Skeletal muscle tissue (tissue), 4 donors: ENCODE results near the gene SLC7A14. TPM values are rescaled to one million over a fixed set of nuclear protein-coding genes. Genes with fewer than 3 reads are reported as not detected.

ENCODE experiments used
- H3K27ac ChIP-seq: one replicate; pipeline ENCODE4 v1.7.0; 2013; ENCODE audit warnings: mild to moderate bottlenecking, low read depth, low read length, inconsistent platforms
- H3K27me3 ChIP-seq, 3 donors: one replicate each; pipeline ENCODE4 v1.7.0; 2013; ENCODE audit warnings: low read length in 3 of 3; ENCODE audit not compliant: control insufficient read depth in 3 of 3, insufficient read depth in 3 of 3
- H3K36me3 ChIP-seq, 3 donors: one replicate each; pipeline ENCODE4 v1.7.0; 2013; ENCODE audit warnings: low read length in 3 of 3; ENCODE audit not compliant: control insufficient read depth in 3 of 3, insufficient read depth in 3 of 3
- H3K4me1 ChIP-seq, 3 donors: one replicate each; pipeline ENCODE4 v1.7.0; 2013; ENCODE audit warnings: low read length in 3 of 3, mild to moderate bottlenecking in 3 of 3; ENCODE audit not compliant: control insufficient read depth in 3 of 3, insufficient read depth in 3 of 3
- H3K4me3 ChIP-seq, 3 donors: one replicate each; pipeline ENCODE4 v1.7.0; 2013; ENCODE audit warnings: low read length in 3 of 3
- H3K9ac ChIP-seq, 3 donors: one replicate each; pipeline ENCODE4 v1.7.0; 2013; ENCODE audit warnings: low read length in 3 of 3, mild to moderate bottlenecking in 3 of 3, moderate library complexity in 2 of 3, low read depth in 1 of 3
- H3K9me3 ChIP-seq, 3 donors: one replicate each; pipeline ENCODE4 v1.7.0; 2013; ENCODE audit warnings: low read length in 3 of 3; ENCODE audit not compliant: control insufficient read depth in 3 of 3
- total RNA-seq: library from RNA; depleted of rRNA; stranded (reverse); fragments of >200 nt; gene quantifications from one replicate; pipeline ENCODE4 v1.2.3, GENCODE V29; 2014
- donor health status: Osteomylitis.

SLC7A14 gene
- total RNA-seq, 1 donor from 2014 or later: not detected

DNA sequence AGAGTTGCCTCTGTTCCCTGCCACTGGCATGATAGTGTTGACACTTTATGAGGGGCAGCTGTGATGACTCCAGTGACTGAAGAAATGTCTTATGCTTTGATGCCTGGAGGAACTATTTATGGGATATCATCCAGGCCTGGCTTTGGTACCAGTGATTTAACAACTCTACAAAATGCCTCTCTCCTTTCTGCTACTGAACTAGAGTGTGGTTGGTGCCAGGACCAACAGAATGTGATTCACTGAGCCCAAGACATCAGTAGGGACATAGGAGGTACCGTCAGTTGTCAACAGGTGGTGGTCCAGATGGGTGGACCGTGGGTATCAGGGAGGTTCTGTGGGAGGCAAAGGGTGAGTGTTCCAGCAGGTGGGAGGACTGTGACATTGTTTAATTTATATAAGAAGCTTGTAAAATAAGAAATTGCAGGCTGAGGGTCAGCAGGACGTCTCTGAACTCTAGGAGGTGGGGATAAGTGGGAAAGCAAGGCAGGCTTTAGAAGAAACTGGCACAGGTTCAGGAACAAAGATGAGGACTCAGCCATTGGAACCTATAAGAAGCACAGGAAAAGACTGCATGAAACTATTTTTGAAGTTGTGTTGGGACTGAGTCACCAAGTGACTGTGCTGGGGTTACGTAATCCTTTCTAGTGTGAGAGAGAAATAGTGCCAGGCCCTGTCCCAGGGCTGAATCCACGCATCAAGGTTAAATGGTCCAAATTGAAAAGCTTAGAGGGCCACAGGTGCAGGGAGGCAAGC, 28.5 kb upstream of the SLC7A14 start:
- H3K36me3 ChIP-seq: no peaks in the 10 kb centered on the region
- no peak overlapping the region for H3K27ac ChIP-seq
- peaks cover 0 to 7% (median 6%) of the 10 kb centered on the region in 3 donors for H3K4me1 ChIP-seq
- H3K4me3 ChIP-seq: no peak overlapping the region
- no peak overlapping the region for H3K9ac ChIP-seq
- H3K27me3 ChIP-seq: no peaks in the 10 kb centered on the region
- H3K9me3 ChIP-seq: no peaks in the 10 kb centered on the region

DNA sequence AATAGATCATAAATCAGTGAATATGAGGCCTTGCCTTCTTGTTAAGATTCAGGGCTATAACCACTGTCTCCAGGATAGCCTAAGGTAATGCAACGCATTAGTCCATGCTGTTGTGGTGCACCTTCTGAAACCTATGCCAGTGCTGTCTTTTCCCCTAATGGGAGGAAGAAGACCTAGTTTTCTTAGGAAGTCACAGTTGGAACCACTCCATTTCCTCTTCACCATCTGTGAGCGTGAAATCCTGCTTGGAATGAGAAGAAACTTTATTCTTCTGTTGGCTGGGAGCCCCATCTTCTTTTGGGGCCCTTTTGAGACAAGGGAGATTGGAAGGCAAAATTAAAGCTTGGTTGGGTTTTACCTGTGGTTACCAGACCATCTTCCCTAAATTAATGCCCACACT, 25.9 kb upstream of the SLC7A14 start:
- Histone ChIP-seq H3K27ac (no peak overlapping the region), H3K27me3 (no peaks in the 10 kb centered on the region), H3K9me3 (no peaks in the 10 kb centered on the region), H3K9ac (no peak overlapping the region), H3K36me3 (no peaks in the 10 kb centered on the region), H3K4me1 (peaks cover 0 to 7% (median 6%) of the 10 kb centered on the region in 3 donors), H3K4me3 (no peak overlapping the region)

DNA sequence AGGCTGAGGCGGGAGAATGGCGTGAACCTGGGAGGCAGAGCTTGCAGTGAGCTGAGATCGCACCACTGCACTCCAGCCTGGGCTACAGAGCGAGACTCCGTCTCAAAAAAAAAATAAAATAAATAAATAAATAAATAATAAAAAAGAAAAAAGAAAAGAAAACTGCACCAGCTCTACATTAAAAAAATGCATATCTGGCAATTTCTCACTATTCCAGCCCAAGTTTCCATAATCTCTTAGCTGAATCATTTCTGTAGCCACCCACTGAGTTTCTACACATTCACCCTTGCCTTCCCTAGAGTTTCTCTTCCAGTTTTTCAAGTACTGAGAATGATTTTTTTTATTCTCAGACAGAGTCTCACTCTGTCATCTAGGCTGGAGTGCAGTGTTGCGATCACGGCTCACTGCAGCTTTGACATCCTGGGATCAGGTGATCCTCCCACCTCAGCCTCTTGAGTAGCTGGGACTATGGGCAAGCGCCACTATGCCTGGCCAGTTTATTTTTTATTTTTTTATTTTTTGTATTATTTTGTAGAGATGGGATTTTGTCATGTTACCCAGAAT, 24.5 kb upstream of the SLC7A14 start:
- Histone ChIP-seq H3K9me3 (no peaks in the 10 kb centered on the region), H3K27ac (no peak overlapping the region), H3K36me3 (no peaks in the 10 kb centered on the region), H3K4me1 (peaks cover 0 to 7% (median 6%) of the 10 kb centered on the region in 3 donors), H3K27me3 (no peaks in the 10 kb centered on the region), H3K9ac (no peak overlapping the region), H3K4me3 (no peak overlapping the region)

DNA sequence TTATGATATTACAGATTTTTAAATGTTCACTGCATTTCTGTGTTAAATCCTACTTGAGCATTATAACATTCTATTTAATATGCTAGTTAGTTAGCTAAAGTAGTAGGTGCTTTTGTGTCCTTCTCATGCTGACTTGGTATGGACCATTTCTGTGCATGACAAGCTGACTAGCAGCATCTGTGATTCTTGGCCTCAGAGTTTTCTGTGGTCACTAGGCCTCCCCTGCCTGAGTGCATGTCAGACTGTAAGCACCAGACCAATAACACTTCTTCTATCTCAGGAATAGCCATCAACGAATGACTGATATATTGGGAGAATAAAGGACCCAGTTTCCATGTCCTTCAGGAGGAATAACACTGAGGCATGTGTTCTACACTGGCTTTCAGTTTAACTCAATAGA, 22.6 kb upstream of the SLC7A14 start:
- H3K36me3 ChIP-seq: no peaks in the 10 kb centered on the region
- no peak overlapping the region for H3K27ac ChIP-seq
- H3K9ac ChIP-seq: no peak overlapping the region

DNA sequence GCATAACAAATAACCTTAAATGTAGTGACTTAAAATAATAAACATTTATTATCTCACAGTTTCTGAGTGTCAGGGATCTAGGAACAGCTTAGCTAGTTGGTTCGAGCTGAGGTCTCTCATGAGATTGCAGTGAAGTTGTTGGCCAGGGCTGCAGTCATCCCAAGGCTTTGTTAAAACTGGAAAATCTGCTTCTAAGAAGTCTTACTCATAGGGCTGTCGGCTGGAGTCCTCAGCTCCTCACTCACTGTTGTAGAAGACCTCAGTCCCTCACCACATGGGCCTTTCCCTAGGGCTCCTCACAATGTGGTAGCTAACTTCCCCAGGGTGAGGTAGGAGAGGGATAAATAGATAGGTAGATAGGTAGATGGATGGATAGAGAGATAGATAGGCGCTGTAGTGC, 20.8 kb upstream of the SLC7A14 start:
- Histone ChIP-seq H3K4me3 (no peak overlapping the region), H3K27me3 (no peaks in the 10 kb centered on the region), H3K9me3 (no peaks in the 10 kb centered on the region), H3K9ac (no peak overlapping the region), H3K4me1 (no peaks in the 10 kb centered on the region), H3K27ac (no peak overlapping the region), H3K36me3 (no peaks in the 10 kb centered on the region)

More for the DNA sequence above, 22.6 kb upstream of the SLC7A14 start:
- Histone ChIP-seq H3K27me3 (no peaks in the 10 kb centered on the region), H3K9me3 (no peaks in the 10 kb centered on the region), H3K4me3 (no peak overlapping the region), H3K4me1 (no peaks in the 10 kb centered on the region)

DNA sequence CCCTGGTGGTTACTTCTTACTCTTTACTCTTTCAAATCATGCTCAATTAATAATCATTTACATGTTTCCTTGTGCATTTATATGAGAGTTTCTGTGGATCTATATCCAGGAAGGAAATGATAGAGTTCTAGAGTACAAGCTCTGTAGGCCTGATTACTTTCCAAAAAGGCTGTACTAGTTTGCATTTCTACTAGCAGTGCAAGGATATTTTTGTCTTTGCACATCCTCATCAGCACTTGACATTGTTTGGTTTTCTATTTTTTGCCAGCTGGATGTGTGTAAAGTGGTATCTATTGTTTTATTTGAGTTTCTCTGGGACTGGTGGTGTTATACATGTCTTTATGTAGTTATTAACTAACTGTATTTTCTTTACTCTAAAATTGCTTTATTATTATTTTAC, 19.6 kb upstream of the SLC7A14 start:
- Histone ChIP-seq H3K27me3 (no peaks in the 10 kb centered on the region), H3K27ac (no peak overlapping the region), H3K36me3 (no peaks in the 10 kb centered on the region), H3K9me3 (no peaks in the 10 kb centered on the region), H3K4me3 (no peak overlapping the region), H3K9ac (no peak overlapping the region), H3K4me1 (no peaks in the 10 kb centered on the region)

DNA sequence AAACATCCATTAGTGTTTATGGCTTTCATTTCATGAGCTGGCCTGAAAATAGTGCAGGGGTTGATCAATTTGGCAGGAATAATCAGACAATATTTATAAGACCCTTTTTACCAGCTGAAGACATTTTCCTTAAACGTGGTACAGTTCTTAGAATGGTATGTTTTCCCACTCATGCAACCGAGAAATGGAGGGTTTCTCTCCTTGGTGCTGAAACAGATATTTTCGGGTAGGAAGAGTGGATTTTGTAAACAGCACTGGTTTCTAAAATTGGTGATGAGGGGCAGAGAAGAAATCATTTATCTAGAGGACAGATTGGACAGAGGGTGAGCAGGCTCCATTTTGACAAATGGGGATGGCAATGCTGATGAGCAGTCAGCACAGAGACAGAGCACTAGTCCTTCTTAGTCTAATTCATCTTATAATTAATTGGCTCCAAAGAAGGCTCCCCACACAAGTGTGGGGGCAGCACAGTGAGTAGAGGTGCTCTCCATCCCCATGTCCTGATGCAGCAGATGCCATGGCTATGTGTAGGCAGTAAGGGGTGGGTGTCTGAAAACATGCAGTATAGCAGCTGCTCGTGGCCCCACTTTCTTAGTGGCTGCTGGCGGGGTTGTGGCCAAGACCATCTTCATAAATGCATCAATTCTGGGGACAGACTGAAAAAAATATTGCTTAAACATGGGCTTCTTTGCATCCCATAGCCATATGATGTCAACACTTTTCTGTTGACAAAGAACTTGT, 18.1 kb upstream of the SLC7A14 start:
- Histone ChIP-seq H3K9ac (no peak overlapping the region), H3K27me3 (no peaks in the 10 kb centered on the region), H3K36me3 (no peaks in the 10 kb centered on the region), H3K4me3 (no peak overlapping the region), H3K27ac (no peak overlapping the region), H3K9me3 (no peaks in the 10 kb centered on the region), H3K4me1 (no peaks in the 10 kb centered on the region)

DNA sequence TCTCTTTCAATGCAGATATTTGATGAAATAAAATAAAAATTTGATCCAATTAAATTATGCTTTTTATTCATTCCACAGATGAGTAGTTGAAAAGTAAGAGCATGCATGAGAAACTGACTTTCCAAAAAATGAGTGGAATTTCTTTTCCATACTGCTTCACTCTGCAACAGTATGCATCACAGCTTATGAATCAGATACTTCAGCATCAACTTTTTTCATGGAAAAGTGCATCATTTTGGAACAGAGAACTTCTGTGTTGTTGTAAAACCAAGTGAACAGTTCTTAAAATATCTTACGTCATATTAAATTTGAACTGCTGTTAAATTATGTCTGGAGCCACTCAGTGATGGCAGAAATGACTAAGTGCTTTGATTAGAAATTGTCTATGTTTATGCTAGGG, 16.7 kb upstream of the SLC7A14 start:
- H3K27me3 ChIP-seq: no peaks in the 10 kb centered on the region
- H3K4me1 ChIP-seq: no peaks in the 10 kb centered on the region
- no peak overlapping the region for H3K4me3 ChIP-seq
- H3K9me3 ChIP-seq: no peaks in the 10 kb centered on the region
- H3K27ac ChIP-seq: no peak overlapping the region
- no peaks in the 10 kb centered on the region for H3K36me3 ChIP-seq
- no peak overlapping the region for H3K9ac ChIP-seq

DNA sequence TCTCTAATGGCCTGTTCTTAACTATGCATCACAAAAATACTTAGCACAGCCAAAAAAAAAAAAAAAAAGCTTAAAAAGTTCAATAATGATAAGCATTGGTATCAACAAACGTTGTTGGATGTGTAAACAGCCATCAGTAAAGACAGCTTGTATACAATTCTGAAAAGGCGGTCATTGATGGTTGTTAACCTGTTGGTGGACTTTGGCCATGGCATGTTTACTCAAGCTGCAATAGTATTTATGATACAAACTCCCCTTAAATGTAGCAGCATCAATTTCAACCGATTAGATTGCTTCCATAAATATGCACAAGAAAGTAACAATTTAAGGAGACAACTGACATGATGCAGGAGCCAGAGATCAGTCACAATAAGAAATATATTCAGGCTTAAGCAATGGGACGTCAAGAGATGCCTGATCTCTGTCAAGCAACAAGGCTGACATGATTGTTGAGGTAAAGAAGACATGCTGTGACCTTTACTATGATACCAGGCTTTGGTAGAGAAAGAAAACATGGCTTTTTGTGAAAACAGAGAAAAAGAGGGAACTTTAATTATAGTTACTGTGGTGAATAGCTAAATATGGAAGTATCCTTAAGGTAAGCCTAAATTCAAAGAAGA, 14.2 kb upstream of the SLC7A14 start:
- H3K9ac ChIP-seq: no peak overlapping the region
- no peak overlapping the region for H3K4me3 ChIP-seq
- H3K4me1 ChIP-seq: no peaks in the 10 kb centered on the region
- H3K9me3 ChIP-seq: no peaks in the 10 kb centered on the region
- no peaks in the 10 kb centered on the region for H3K27me3 ChIP-seq
- H3K27ac ChIP-seq: no peak overlapping the region
- no peaks in the 10 kb centered on the region for H3K36me3 ChIP-seq

DNA sequence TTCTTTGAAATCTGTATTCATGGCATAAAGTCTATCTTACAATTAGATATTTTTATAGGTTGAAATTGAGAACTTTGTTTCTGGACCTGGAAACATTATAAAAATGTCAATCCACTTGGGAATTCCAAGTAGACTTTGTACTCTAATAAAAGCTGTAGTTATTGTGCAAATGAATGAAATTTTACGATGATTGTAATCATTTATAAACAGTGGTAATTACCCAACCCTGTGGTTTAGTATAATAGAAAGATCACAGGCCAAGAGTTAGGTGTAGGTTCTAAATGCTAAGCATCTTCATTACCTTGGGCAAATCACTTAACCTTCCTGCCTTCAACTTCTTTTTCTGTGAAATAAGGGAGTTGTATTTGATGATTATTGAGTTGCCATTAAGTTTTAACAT, 13.2 kb upstream of the SLC7A14 start:
- Histone ChIP-seq H3K36me3 (no peaks in the 10 kb centered on the region), H3K27me3 (no peaks in the 10 kb centered on the region), H3K4me3 (no peak overlapping the region), H3K9me3 (no peaks in the 10 kb centered on the region), H3K4me1 (no peaks in the 10 kb centered on the region), H3K9ac (no peak overlapping the region), H3K27ac (no peak overlapping the region)
